HEK293 (cell line): ENCODE measurements around the gene SNCAIP.

ENCODE experiments used
- CTCF ChIA-PET: fragments of 350-600 bp; formaldehyde crosslinking; extraction: SDS; loops from one replicate; lab custom pipeline; 2021; ENCODE audit warnings: antibody characterized with exemption; lab: Yijun Ruan, JAX
- POLR2A ChIA-PET: fragments of 300-600 bp; formaldehyde crosslinking; extraction: SDS; loops from one replicate; lab custom pipeline; 2020; ENCODE audit warnings: antibody characterized with exemption, inconsistent platforms; lab: Yijun Ruan, JAX
- H3K27ac ChIP-seq: fragments of 200-500 bp; sonication (Bioruptor generic); 2 replicates; pipeline ENCODE4 v1.5.1; 2014; ENCODE audit warnings: low read depth, low read length, control low read depth, inconsistent platforms; ENCODE audit errors: extremely low read depth
- H3K36me3 ChIP-seq, 2 experiments: fragments of 200-500 bp in 1 of 2; sonication (Bioruptor generic) in 1 of 2; 1 replicate in 1 of 2; 2 replicates in 1 of 2; pipeline ENCODE4 v1.5.1; 2014 to 2017; ENCODE audit warnings: inconsistent platforms in 2 of 2, low read length in 2 of 2; ENCODE audit not compliant: control insufficient read depth in 2 of 2, insufficient read depth in 1 of 2
- H3K4me1 ChIP-seq: fragments of 200-500 bp; sonication (Bioruptor generic); 2 replicates; pipeline ENCODE4 v1.5.1; 2014; ENCODE audit warnings: mild to moderate bottlenecking, low read length, inconsistent platforms; ENCODE audit not compliant: control insufficient read depth, insufficient read depth
- H3K4me3 ChIP-seq: 2 replicates; pipeline ENCODE4 v1.5.1; 2011; ENCODE audit warnings: low read depth, mild to moderate bottlenecking, control low read depth, low read length, moderate library complexity
- H3K9me3 ChIP-seq: fragments of 200-500 bp; sonication (Bioruptor generic); 2 replicates; pipeline ENCODE4 v1.5.1; 2014; ENCODE audit warnings: low read depth, low read length, inconsistent platforms; ENCODE audit not compliant: control insufficient read depth, insufficient read depth
- HOXC10 ChIP-seq: sonication (generic); formaldehyde crosslinking; IDR thresholded peaks from 2 replicates; pipeline ENCODE4 v1.8.1; 2023; ENCODE audit warnings: mild to moderate bottlenecking, missing genetic modification reagents
- IKZF3 ChIP-seq: fragments of 450-650 bp; IDR thresholded peaks from 2 replicates; pipeline ENCODE4 v1.5.0; 2018; ENCODE audit warnings: missing biosample characterization, mild to moderate bottlenecking, missing genetic modification characterization, moderate library complexity
- OSR2 ChIP-seq: fragments of 450-650 bp; formaldehyde crosslinking; IDR thresholded peaks from 2 replicates; pipeline ENCODE4 v1.5.1; 2016; ENCODE audit warnings: missing biosample characterization, missing genetic modification characterization
- TCF7L2 ChIP-seq: IDR thresholded peaks from 2 replicates; pipeline ENCODE4 v1.6.1; 2011; ENCODE audit warnings: low read depth, mild to moderate bottlenecking, inconsistent platforms, low read length, moderate library complexity, borderline replicate concordance
- TRIM28 ChIP-seq: IDR thresholded peaks from 2 replicates; pipeline ENCODE4 v1.6.1; 2011; ENCODE audit warnings: low read length, control low read depth, borderline replicate concordance
- ZNF16 ChIP-seq: fragments of 450-650 bp; formaldehyde crosslinking; IDR thresholded peaks from 2 replicates; pipeline ENCODE4 v1.5.1; 2016; ENCODE audit warnings: low read depth, missing biosample characterization, missing genetic modification characterization
- ZNF2 ChIP-seq: fragments of 450-650 bp; formaldehyde crosslinking; IDR thresholded peaks from 2 replicates; pipeline ENCODE4 v1.5.1; 2016; ENCODE audit warnings: missing biosample characterization, missing genetic modification characterization
- ZNF302 ChIP-seq: fragments of 450-650 bp; formaldehyde crosslinking; IDR thresholded peaks from 2 replicates; pipeline ENCODE4 v1.5.1; 2016; ENCODE audit warnings: missing biosample characterization, missing genetic modification characterization, low read depth
- ZNF423 ChIP-seq: fragments of 450-650 bp; formaldehyde crosslinking; IDR thresholded peaks from 2 replicates; pipeline ENCODE4 v1.5.1; 2016; ENCODE audit warnings: missing biosample characterization, missing genetic modification characterization
- ZNF548 ChIP-seq: fragments of 450-650 bp; formaldehyde crosslinking; IDR thresholded peaks from 2 replicates; pipeline ENCODE4 v1.5.1; 2016; ENCODE audit warnings: missing biosample characterization, missing genetic modification characterization
- ZNF585B ChIP-seq: fragments of 450-650 bp; formaldehyde crosslinking; IDR thresholded peaks from 2 replicates; pipeline ENCODE4 v1.5.1; 2016; ENCODE audit warnings: missing biosample characterization, missing genetic modification characterization
- ZNF747 ChIP-seq: fragments of 450-650 bp; formaldehyde crosslinking; IDR thresholded peaks from 2 replicates; pipeline ENCODE4 v1.5.1; 2016; ENCODE audit warnings: missing biosample characterization, missing genetic modification characterization
- ZNF843 ChIP-seq: fragments of 450-650 bp; formaldehyde crosslinking; IDR thresholded peaks from 2 replicates; pipeline ENCODE4 v1.5.1; 2016; ENCODE audit warnings: missing biosample characterization, missing genetic modification characterization
- TF ChIP-seq, protein P1 (sequence below): fragments of 450-650 bp; formaldehyde crosslinking; IDR thresholded peaks from 2 replicates; pipeline ENCODE4 v1.5.1; 2017; ENCODE audit warnings: missing biosample characterization, missing genetic modification characterization
- TF ChIP-seq, protein P2 (sequence below): fragments of 450-650 bp; IDR thresholded peaks from 2 replicates; pipeline ENCODE4 v1.5.1; 2018; ENCODE audit warnings: missing biosample characterization, mild to moderate bottlenecking, missing genetic modification characterization
- TF ChIP-seq, protein P3 (sequence below): fragments of 450-650 bp; formaldehyde crosslinking; IDR thresholded peaks from 2 replicates; pipeline ENCODE4 v1.5.1; 2016; ENCODE audit warnings: missing biosample characterization, missing genetic modification characterization, borderline replicate concordance
- TF ChIP-seq, protein P4 (sequence below): fragments of 450-650 bp; formaldehyde crosslinking; IDR thresholded peaks from 2 replicates; pipeline ENCODE4 v1.5.1; 2016; ENCODE audit warnings: missing biosample characterization, missing genetic modification characterization

The SNCAIP gene

DNA sequence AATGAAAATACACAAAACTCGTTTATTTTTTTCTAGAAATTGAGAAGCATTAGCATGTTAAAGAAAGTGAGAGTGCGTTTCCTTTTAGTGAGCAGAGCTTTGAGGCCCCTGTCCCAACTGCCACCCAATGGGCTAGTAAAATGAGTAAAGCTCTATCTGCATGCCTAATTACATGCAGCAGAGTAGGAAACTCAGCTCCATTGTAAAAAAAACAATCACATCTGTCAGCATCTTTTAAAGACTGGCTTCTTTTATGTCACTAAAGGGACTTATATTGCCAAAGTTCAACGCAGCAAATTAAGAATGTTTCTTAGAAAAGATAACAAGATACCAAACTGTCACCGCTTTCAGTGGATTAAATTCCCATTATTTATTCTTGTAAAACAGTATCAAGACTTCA is 154.0 kb downstream of the SNCAIP start:
- POLR2A ChIA-PET, result no interaction called here
- no peak overlapping the region for H3K27ac ChIP-seq
- H3K4me3 ChIP-seq, result no peak overlapping the region
- peaks cover 8% of the 10 kb centered on the region; the same call in 1 of the 2 replicates for H3K4me1 ChIP-seq
- CTCF ChIA-PET, result no interaction called here
- TF ChIP-seq TRIM28 (no peak), ZNF843 (tag by site-specific recombination) (peak; percentile 58; the same call in 1 of the 2 replicates), ZNF16 (tag by site-specific recombination) (no peak), IKZF3 (0 out of 2 replicates have a peak, but pooled peaks have one; percentile 47), OSR2 (peak; percentile 44; the same call in 1 of the 2 replicates)
- TF ChIP-seq, protein P1, sequence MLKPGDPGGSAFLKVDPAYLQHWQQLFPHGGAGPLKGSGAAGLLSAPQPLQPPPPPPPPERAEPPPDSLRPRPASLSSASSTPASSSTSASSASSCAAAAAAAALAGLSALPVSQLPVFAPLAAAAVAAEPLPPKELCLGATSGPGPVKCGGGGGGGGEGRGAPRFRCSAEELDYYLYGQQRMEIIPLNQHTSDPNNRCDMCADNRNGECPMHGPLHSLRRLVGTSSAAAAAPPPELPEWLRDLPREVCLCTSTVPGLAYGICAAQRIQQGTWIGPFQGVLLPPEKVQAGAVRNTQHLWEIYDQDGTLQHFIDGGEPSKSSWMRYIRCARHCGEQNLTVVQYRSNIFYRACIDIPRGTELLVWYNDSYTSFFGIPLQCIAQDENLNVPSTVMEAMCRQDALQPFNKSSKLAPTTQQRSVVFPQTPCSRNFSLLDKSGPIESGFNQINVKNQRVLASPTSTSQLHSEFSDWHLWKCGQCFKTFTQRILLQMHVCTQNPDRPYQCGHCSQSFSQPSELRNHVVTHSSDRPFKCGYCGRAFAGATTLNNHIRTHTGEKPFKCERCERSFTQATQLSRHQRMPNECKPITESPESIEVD (tag by site-specific recombination), result peak; percentile 83
- TF ChIP-seq, protein P2, sequence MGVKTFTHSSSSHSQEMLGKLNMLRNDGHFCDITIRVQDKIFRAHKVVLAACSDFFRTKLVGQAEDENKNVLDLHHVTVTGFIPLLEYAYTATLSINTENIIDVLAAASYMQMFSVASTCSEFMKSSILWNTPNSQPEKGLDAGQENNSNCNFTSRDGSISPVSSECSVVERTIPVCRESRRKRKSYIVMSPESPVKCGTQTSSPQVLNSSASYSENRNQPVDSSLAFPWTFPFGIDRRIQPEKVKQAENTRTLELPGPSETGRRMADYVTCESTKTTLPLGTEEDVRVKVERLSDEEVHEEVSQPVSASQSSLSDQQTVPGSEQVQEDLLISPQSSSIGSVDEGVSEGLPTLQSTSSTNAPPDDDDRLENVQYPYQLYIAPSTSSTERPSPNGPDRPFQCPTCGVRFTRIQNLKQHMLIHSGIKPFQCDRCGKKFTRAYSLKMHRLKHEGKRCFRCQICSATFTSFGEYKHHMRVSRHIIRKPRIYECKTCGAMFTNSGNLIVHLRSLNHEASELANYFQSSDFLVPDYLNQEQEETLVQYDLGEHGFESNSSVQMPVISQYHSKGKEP (tag by site-specific recombination), result peak; percentile 69
- TF ChIP-seq, all 188 proteins: peak for 5
- H3K36me3 ChIP-seq, result peaks cover 0 to 3% of the 10 kb centered on the region in 2 experiments; a peak in 1 of 3 replicates
- no peaks in the 10 kb centered on the region for H3K9me3 ChIP-seq

DNA sequence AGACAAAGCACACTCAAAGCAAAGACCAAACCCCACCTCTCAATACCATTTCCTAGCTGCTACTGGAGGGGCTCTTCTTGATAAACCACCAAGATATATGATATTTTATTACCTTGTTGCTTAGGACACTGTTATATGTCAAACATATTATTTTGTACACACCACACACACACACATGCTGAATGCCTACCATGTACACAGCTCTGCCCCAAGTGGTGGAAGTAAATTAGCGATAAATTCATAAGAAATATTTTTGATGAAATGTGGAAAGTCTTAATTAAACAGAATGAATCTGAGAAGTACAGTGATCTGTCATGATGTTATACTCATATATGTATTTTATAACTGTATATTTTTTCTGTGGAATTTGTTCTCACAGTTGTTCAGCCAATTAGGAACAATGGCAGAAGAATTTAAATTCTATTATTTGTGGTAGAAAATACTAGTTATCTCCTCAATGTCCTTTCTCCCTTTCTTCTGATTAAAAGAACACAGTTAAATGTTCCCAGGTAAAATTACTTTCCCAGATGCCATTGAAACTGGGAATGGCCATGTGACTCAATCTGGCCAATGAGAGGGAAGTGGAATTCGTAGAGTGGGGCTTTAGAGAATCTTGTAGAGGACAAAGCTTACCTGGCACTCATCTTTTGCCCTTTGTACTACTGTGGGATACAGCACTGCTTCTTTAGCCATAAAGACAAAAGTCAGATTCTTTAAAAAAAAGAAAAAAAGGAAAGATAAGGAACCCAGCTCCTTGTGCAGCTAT is 156.5 kb downstream of the SNCAIP start:
- CTCF ChIA-PET, result interaction anchor here (0.6 to 2.3 kb wide), 2 partner anchors 10 to 14 kb away, joined by 6 to 9 read pairs; no protein-coding TSS in a partner anchor
- TF ChIP-seq HOXC10 (CRISPR knock-in tag) (no peak), ZNF747 (no peak), ZNF2 (no peak), ZNF548 (tag by site-specific recombination) (no peak), ZNF302 (tag by site-specific recombination) (no peak), ZNF423 (tag by site-specific recombination) (no peak), TCF7L2 (no peak), ZNF585B (no peak)
- TF ChIP-seq, protein P3, sequence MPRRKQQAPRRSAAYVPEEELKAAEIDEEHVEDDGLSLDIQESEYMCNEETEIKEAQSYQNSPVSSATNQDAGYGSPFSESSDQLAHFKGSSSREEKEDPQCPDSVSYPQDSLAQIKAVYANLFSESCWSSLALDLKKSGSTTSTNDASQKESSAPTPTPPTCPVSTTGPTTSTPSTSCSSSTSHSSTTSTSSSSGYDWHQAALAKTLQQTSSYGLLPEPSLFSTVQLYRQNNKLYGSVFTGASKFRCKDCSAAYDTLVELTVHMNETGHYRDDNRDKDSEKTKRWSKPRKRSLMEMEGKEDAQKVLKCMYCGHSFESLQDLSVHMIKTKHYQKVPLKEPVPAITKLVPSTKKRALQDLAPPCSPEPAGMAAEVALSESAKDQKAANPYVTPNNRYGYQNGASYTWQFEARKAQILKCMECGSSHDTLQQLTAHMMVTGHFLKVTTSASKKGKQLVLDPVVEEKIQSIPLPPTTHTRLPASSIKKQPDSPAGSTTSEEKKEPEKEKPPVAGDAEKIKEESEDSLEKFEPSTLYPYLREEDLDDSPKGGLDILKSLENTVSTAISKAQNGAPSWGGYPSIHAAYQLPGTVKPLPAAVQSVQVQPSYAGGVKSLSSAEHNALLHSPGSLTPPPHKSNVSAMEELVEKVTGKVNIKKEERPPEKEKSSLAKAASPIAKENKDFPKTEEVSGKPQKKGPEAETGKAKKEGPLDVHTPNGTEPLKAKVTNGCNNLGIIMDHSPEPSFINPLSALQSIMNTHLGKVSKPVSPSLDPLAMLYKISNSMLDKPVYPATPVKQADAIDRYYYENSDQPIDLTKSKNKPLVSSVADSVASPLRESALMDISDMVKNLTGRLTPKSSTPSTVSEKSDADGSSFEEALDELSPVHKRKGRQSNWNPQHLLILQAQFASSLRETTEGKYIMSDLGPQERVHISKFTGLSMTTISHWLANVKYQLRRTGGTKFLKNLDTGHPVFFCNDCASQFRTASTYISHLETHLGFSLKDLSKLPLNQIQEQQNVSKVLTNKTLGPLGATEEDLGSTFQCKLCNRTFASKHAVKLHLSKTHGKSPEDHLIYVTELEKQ (tag by site-specific recombination), result no peak
- TF ChIP-seq, protein P4, sequence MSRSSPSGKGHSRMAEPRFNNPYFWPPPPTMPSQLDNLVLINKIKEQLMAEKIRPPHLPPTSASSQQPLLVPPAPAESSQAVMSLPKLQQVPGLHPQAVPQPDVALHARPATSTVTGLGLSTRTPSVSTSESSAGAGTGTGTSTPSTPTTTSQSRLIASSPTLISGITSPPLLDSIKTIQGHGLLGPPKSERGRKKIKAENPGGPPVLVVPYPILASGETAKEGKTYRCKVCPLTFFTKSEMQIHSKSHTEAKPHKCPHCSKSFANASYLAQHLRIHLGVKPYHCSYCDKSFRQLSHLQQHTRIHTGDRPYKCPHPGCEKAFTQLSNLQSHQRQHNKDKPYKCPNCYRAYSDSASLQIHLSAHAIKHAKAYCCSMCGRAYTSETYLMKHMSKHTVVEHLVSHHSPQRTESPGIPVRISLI (tag by site-specific recombination), result no peak

More for the DNA sequence above, 156.5 kb downstream of the SNCAIP start:
- Histone ChIP-seq H3K4me1 (peaks cover 4% of the 10 kb centered on the region; the same call in 1 of the 2 replicates), H3K27ac (no peak overlapping the region), H3K4me3 (no peak overlapping the region), H3K9me3 (no peaks in the 10 kb centered on the region), H3K36me3 (peaks cover 0 to 3% of the 10 kb centered on the region in 2 experiments; a peak in 1 of 3 replicates)
- POLR2A ChIA-PET, result no interaction called here
